B cell (primary cell): Measurements from ENCODE around the gene CLINT1. TPM values are rescaled to one million over a fixed set of nuclear protein-coding genes. Genes with fewer than 3 reads are reported as not detected.

Source experiments
- ATAC-seq: fragments of 200-7000 bp; cut with Tn5 transposase; one replicate; pipeline ENCODE4 v1.10.0; 2021; ENCODE audit warnings: low read depth, mild to moderate bottlenecking, moderate number of reproducible peaks, moderate library complexity
- CTCF ChIA-PET: fragments of 350-600 bp; sonication (Branson Sonifier 250); formaldehyde crosslinking; loops from one replicate; lab custom pipeline; 2021; ENCODE audit warnings: antibody characterized with exemption, inconsistent platforms; lab: Charles Lee
- POLR2A ChIA-PET: fragments of 350-600 bp; sonication (Branson Sonifier 250); formaldehyde crosslinking; loops from one replicate; lab custom pipeline; 2021; ENCODE audit warnings: antibody characterized with exemption; lab: Charles Lee
- DNase-seq: peaks from one replicate; pipeline ENCODE4 v3.0.0; 2013
- H2AFZ ChIP-seq: 2 replicates; pipeline ENCODE4 v1.6.1; 2012; ENCODE audit warnings: mild to moderate bottlenecking, low read depth, low read length; ENCODE audit not compliant: insufficient read depth, poor library complexity, severe bottlenecking
- H3K27ac ChIP-seq, 2 donors: 1 replicate in 1 of 2; 2 replicates in 1 of 2; pipeline ENCODE4 v1.5.1; 2012 to 2013; ENCODE audit warnings: low read length in 2 of 2, mild to moderate bottlenecking in 2 of 2, moderate library complexity in 1 of 2
- H3K27me3 ChIP-seq, 4 experiments: fragments of 200-600 bp in 1 of 4; sonication (generic) in 1 of 4; replicated peaks in 1 of 4; 1 replicate in 2 of 4; 2 replicates in 2 of 4; pipeline versions ENCODE4 v1.6.1 to v1.7.0; 2013 to 2016; ENCODE audit warnings: low read length in 3 of 4, mild to moderate bottlenecking in 2 of 4, mixed read lengths in 1 of 4, moderate library complexity in 1 of 4; ENCODE audit not compliant: insufficient read depth in 4 of 4, control insufficient read depth in 3 of 4; ENCODE audit errors: control extremely low read depth in 1 of 4
- H3K36me3 ChIP-seq, 2 experiments: replicated peaks in 1 of 2; 1 replicate in 1 of 2; 2 replicates in 1 of 2; pipeline versions ENCODE4 v1.6.1 to v1.7.1; 2013; ENCODE audit warnings: low read length in 1 of 2; ENCODE audit not compliant: insufficient read depth in 2 of 2, control insufficient read depth in 1 of 2; ENCODE audit errors: control extremely low read depth in 1 of 2, extremely low read depth in 1 of 2
- H3K4me1 ChIP-seq, 2 donors: fragments of 200-600 bp in 1 of 2; sonication (generic) in 1 of 2; 1 replicate in 1 of 2; 2 replicates in 1 of 2; pipeline versions ENCODE4 v1.5.1 to v1.6.1; 2013 to 2017; ENCODE audit warnings: low read length in 2 of 2; ENCODE audit not compliant: control insufficient read depth in 2 of 2, insufficient read depth in 2 of 2
- H3K4me2 ChIP-seq: replicated peaks from 2 replicates; pipeline ENCODE3; 2012; ENCODE audit warnings: mild to moderate bottlenecking, low read depth, low read length; ENCODE audit not compliant: poor library complexity, severe bottlenecking
- H3K4me3 ChIP-seq, 5 experiments: fragments of 200-600 bp in 1 of 5; sonication (generic) in 1 of 5; 1 replicate in 3 of 5; 2 replicates in 2 of 5; pipeline versions ENCODE4 v1.5.1 to v1.7.0; 2011 to 2016; ENCODE audit warnings: low read length in 4 of 5, mild to moderate bottlenecking in 4 of 5, low read depth in 2 of 5, control low read depth in 1 of 5, moderate library complexity in 1 of 5; ENCODE audit not compliant: insufficient read depth in 1 of 5; ENCODE audit errors: control extremely low read depth in 1 of 5, extremely low read depth in 1 of 5
- H3K79me2 ChIP-seq: fragments of 200-600 bp; sonication (generic); one replicate; pipeline ENCODE4 v1.6.0; 2016; ENCODE audit warnings: low read length; ENCODE audit not compliant: control insufficient read depth, insufficient read depth
- H3K9ac ChIP-seq: fragments of 200-600 bp; sonication (generic); 2 replicates; pipeline ENCODE4 v1.6.1; 2017; ENCODE audit warnings: mild to moderate bottlenecking, low read length, moderate library complexity
- H3K9me3 ChIP-seq, 3 donors: one replicate each; pipeline versions ENCODE4 v1.6.1 to v1.7.1; 2013; ENCODE audit warnings: low read length in 2 of 3; ENCODE audit not compliant: control insufficient read depth in 2 of 3, insufficient read depth in 1 of 3; ENCODE audit errors: control extremely low read depth in 1 of 3
- H4K20me1 ChIP-seq: 2 replicates; pipeline ENCODE4 v1.6.0; 2012; ENCODE audit warnings: mild to moderate bottlenecking, low read length; ENCODE audit not compliant: insufficient read depth, control insufficient read depth, poor library complexity, severe bottlenecking
- H3K27ac Mint-ChIP-seq: one replicate; pipeline ENCODE4 v1.8.0; 2021; ENCODE audit warnings: mixed read lengths
- H3K27me3 Mint-ChIP-seq: one replicate; pipeline ENCODE4 v1.8.0; 2021; ENCODE audit warnings: mixed read lengths
- H3K4me1 Mint-ChIP-seq: one replicate; pipeline ENCODE4 v1.8.0; 2021; ENCODE audit warnings: mixed read lengths
- H3K4me3 Mint-ChIP-seq: one replicate; pipeline ENCODE4 v1.8.0; 2021; ENCODE audit warnings: mixed read lengths
- H3K9me3 Mint-ChIP-seq: one replicate; pipeline ENCODE4 v1.8.0; 2022; ENCODE audit warnings: mixed read lengths; ENCODE audit not compliant: insufficient read depth
- CTCF ChIP-seq: fragments of 200-600 bp; IDR thresholded peaks from one replicate; pipeline ENCODE4 v1.8.0; 2022; ENCODE audit warnings: antibody characterized with exemption, mild to moderate bottlenecking
- EZH2 ChIP-seq: IDR thresholded peaks from 2 replicates; pipeline ENCODE4 v1.6.1; 2012; ENCODE audit warnings: borderline replicate concordance, low read depth, mild to moderate bottlenecking, moderate library complexity, low read length; ENCODE audit not compliant: insufficient read depth, poor library complexity, severe bottlenecking
- WGBS: methylation state at CpG from one replicate; pipeline ENCODE4 v1.1.5; 2013; ENCODE audit warnings: missing lambda C conversion rate; ENCODE audit not compliant: insufficient coverage; 5-methylcytosine and 5-hydroxymethylcytosine counted together
- intact Hi-C: fragments of 100-400 bp; cut with micrococcal nuclease; formaldehyde crosslinking; loops from one replicate; pipeline ENCODE4 v1.10.0; 2022
- polyA plus RNA-seq: library from polyadenylated mRNA; depleted of rRNA; stranded (reverse); fragments of >200 nt; gene quantifications from 2 replicates; pipeline ENCODE4 v1.2.3, GENCODE V29; 2012
- total RNA-seq, 2 donors: library from RNA; stranded (reverse); fragments of 120-200 nt in 1 of 2; gene quantifications; 1 replicate in 1 of 2; 2 replicates in 1 of 2; pipeline versions ENCODE4 v1.2.3 to v1.2.4, GENCODE V29; 2013 to 2022

The CLINT1 gene
- total and polyA plus RNA-seq, 2 donors (not counting 1 experiment from before 2014, with no cell fraction given): 69.7 to 89.1 TPM

- ChIA-PET POLR2A (no interaction called here), CTCF (interaction anchor here (0.9 to 4.9 kb wide), 21 partner anchors 9 to 1318 kb away, joined by 3 to 171 read pairs (median 5); no protein-coding TSS in a partner anchor)
- Histone ChIP-seq H3K9ac (no peak overlapping the region), H3K27me3 (no peaks in the 10 kb centered on the region), H3K36me3 (peaks cover 14 to 26% of the 10 kb centered on the region in 2 experiments), H4K20me1 (peaks cover 51% of the 10 kb centered on the region), H3K4me1 (no peaks in the 10 kb centered on the region), H3K4me2 (no peak overlapping the region), H3K79me2 (peaks cover 34% of the 10 kb centered on the region), H2AFZ (no peak overlapping the region), H3K4me3 (no peak overlapping the region), H3K27ac (no peak overlapping the region), H3K9me3 (peaks cover 0 to 2% (median 0%) of the 10 kb centered on the region in 3 donors)
- no peak overlapping the region for H3K27ac Mint-ChIP-seq
- H3K4me1 Mint-ChIP-seq: peaks cover 19% of the 10 kb centered on the region
- H3K4me3 Mint-ChIP-seq: no peak overlapping the region
- H3K27me3 Mint-ChIP-seq: no peaks in the 10 kb centered on the region
- ATAC-seq (no peak), DNase-seq (no peak)
- TF ChIP-seq CTCF (no peak), EZH2 (no peak)
- 100% methylated on average over 2 of the region's 2 CpGs for WGBS
- no peaks in the 10 kb centered on the region for H3K9me3 Mint-ChIP-seq
- intact Hi-C loops: no loop called here
These were observed 41.0 kb downstream of the CLINT1 start for GRCh38 chr5:157817928-157818327.

- H3K4me3 ChIP-seq: no peak overlapping the region
- no peaks in the 10 kb centered on the region for H3K27me3 ChIP-seq
- no peak for DNase-seq
- no peaks in the 10 kb centered on the region for H3K4me1 ChIP-seq
- H3K4me2 ChIP-seq: no peak overlapping the region
- intact Hi-C loops: no loop called here
- Mint-ChIP-seq H3K4me1 (peaks cover 17% of the 10 kb centered on the region), H3K27ac (peak overlapping the region; percentile 57), H3K9me3 (no peaks in the 10 kb centered on the region), H3K27me3 (no peaks in the 10 kb centered on the region), H3K4me3 (no peak overlapping the region)
- TF ChIP-seq CTCF (no peak), EZH2 (no peak)
- ChIA-PET POLR2A (no interaction called here), CTCF (interaction anchor here (0.7 to 4.9 kb wide), 27 partner anchors 9 to 1319 kb away, joined by 3 to 171 read pairs (median 4); no protein-coding TSS in a partner anchor)
- H2AFZ ChIP-seq: no peak overlapping the region
- H3K9me3 ChIP-seq: peaks cover 0 to 2% (median 0%) of the 10 kb centered on the region in 3 donors
- peaks cover 15 to 32% of the 10 kb centered on the region in 2 experiments for H3K36me3 ChIP-seq
- H3K79me2 ChIP-seq: peaks cover 34% of the 10 kb centered on the region
- H3K9ac ChIP-seq: no peak overlapping the region
- ATAC-seq: no peak
- no peak overlapping the region for H3K27ac ChIP-seq
- no CpG with 5 or more reads among the region's 5 CpGs for WGBS
- peaks cover 48% of the 10 kb centered on the region for H4K20me1 ChIP-seq
These were observed 41.6 kb downstream of the CLINT1 start for GRCh38 chr5:157817387-157817702.
